Measurements from ENCODE around the gene NEU2.
A peak's percentile ranks its signal among the peaks of the same experiment; 100 is the strongest.

The NEU2 gene

GRCh38 chr2:233082222-233082930, 49.9 kb downstream of the NEU2 start:
- DNase-seq (ENCODE audit: low read depth): no peak
- no peak overlapping the region for H3K4me3 ChIP-seq (replicated peaks; ENCODE audit: low read depth, low read length)
- TF ChIP-seq CTCF (IDR thresholded peaks at IDR 0.05; ENCODE audit: low read length, missing control alignments): no peak

GRCh38 chr2:233082931-233083755, 50.7 kb downstream of the NEU2 start:
- H3K4me3 ChIP-seq (replicated peaks; ENCODE audit: low read depth, low read length): no peak overlapping the region
- DNase-seq (ENCODE audit: low read depth): no peak
- no peak for TF ChIP-seq CTCF (IDR thresholded peaks at IDR 0.05; ENCODE audit: low read length, missing control alignments)

- TF ChIP-seq CTCF (IDR thresholded peaks at IDR 0.05; ENCODE audit: low read length, missing control alignments): no peak
- H3K4me3 ChIP-seq (replicated peaks; ENCODE audit: low read depth, low read length): no peak overlapping the region
- DNase-seq (ENCODE audit: low read depth): no peak
Measured at GRCh38 chr2:233083782-233084181, 51.3 kb downstream of the NEU2 start.

- DNase-seq (ENCODE audit: low read depth): peak; percentile 44
- TF ChIP-seq CTCF (IDR thresholded peaks at IDR 0.05; ENCODE audit: low read length, missing control alignments): no peak
- H3K4me3 ChIP-seq (replicated peaks; ENCODE audit: low read depth, low read length): no peak overlapping the region
Measured at GRCh38 chr2:233084488-233084887, 52.0 kb downstream of the NEU2 start.
